HepG2 (cell line): ENCODE results near the gene ZGRF1.

Experiments used
- CEBPB ChIP-seq: IDR thresholded peaks from 2 replicates; pipeline ENCODE4 v1.6.1; 2011; ENCODE audit warnings: low read depth, low read length, improper control_type of control experiment, borderline replicate concordance
- KLF11 ChIP-seq: IDR thresholded peaks from 2 replicates; pipeline ENCODE4 v1.6.1; 2016; ENCODE audit warnings: missing compliant biosample characterization
- TF ChIP-seq, protein P1 (sequence below): sonication (generic); formaldehyde crosslinking; IDR thresholded peaks from 2 replicates; pipeline ENCODE4 v1.5.0; 2020; ENCODE audit warnings: mild to moderate bottlenecking, missing genetic modification reagents, moderate library complexity

DNA sequence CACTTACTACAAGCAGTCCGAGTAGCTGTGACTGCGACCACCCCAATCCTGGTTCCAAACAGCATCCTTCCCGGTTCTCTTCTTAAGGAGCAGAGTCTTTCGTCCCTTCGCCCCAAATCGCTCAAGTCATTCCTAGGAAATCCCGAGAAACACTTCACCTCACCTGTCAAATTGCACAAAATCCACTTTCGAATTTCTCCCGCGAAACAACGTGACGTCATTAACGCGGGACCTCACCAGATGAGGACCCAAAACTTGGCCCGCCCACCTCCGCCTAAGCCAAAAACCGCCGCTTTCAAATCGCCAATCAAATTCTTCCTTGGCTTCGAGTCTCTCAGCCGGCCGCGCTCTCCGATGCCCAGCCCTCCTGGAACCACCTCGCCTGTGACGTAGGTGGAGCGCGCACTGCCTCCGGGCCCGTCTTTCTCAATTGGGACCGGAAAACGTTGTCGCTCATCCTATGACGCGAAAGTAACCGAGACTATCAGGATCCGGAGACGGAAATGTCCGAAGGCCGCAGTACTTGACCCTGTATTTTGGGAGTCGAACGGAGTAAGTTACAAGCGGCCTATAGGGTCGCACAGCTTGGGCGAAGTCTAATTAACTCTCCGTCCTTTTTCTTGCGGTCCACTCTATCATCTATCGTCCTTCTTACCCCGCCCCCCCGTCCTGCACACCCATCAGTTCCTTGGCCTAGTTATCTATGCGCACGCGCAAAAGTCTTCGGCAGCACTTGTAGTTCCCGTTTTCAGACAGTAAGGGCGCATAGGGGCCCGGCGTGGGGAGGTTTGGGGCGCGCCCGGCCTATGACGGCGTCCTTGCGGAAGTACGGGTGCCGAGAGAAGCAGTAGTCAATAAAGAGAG, at the start of gene ZGRF1, which contains the start of gene LARP7:
- TF ChIP-seq KLF11 = no peak
- TF ChIP-seq, protein P1, sequence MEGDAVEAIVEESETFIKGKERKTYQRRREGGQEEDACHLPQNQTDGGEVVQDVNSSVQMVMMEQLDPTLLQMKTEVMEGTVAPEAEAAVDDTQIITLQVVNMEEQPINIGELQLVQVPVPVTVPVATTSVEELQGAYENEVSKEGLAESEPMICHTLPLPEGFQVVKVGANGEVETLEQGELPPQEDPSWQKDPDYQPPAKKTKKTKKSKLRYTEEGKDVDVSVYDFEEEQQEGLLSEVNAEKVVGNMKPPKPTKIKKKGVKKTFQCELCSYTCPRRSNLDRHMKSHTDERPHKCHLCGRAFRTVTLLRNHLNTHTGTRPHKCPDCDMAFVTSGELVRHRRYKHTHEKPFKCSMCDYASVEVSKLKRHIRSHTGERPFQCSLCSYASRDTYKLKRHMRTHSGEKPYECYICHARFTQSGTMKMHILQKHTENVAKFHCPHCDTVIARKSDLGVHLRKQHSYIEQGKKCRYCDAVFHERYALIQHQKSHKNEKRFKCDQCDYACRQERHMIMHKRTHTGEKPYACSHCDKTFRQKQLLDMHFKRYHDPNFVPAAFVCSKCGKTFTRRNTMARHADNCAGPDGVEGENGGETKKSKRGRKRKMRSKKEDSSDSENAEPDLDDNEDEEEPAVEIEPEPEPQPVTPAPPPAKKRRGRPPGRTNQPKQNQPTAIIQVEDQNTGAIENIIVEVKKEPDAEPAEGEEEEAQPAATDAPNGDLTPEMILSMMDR (CRISPR knock-in tag) = peak; percentile 83
- peak; percentile 59; the same call in 1 of the 2 replicates for TF ChIP-seq CEBPB
